ENCODE measurements around the gene CPLX1.

Gene CPLX1

GRCh38 chr4:825971-826330 lies at the start of gene CPLX1:
TSS of gene CPLX1 (minus strand) at chr4:826129. CDS start at chr4:824522, 1,607 bp downstream.
- DNase-seq (ENCODE audit: low read depth): no peak

GRCh38 chr4:874971-875817 lies 49.3 kb upstream of the CPLX1 start:
- no peak for DNase-seq (ENCODE audit: low read depth)

DNA sequence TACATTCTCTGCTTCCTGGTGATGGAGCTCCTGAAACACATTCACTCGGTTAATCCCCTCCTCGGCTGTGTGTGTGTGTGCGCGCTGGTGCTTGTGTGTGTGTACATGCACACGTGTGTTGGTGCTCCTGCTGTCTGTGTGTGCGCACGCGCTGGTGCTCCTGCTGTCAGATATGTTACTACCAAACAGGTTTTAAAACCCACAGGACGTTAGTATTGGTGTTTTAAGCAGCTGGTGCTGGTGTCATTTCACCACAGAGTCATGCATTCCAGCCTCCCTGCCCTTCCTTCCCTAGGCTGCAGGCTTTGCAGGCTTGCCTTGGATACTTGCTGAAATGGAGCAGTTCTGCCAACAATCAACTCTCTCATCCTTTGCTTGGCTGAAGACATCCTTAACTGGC lies 48.1 kb upstream of the CPLX1 start:
- no peak for DNase-seq (ENCODE audit: low read depth)

DNA sequence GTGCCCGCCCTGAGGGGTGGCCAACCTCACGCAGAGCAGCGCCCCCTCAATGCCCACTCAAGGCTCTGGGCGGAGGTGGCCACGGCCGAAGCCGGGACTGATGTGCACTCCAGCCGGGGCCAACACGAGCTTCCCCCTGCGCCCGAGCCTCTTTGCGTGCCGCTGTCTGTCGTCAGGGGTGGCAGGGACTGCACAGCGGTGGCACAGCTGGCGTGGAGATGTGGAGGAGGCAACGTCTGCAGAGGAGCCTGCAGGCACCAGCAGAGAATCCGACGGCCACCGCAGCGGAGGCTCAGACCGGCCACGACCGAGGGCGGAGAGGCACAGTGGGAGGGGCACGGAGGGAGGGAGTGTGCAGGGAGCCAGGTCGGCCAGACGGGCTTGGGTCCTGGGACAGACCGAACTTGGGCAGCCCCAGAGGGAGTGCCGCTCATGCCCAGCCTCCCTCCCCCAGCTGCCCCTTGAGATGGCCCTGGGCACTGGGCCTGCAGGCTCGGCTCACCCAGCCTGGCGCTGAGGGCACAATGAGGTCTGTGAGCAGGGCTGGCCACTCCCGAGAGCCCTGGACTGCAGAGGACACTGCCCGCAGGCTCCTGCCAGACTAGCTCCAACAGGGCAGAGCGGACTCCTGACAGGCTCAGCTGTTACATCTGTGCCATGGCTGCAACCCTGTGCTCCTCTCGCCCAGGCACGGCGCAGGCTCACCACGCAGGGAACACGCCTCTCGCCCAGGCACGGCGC lies 46.5 kb upstream of the CPLX1 start:
- no peak for DNase-seq (ENCODE audit: low read depth)

GRCh38 chr4:871484-871883 lies 45.6 kb upstream of the CPLX1 start:
- DNase-seq (ENCODE audit: low read depth): no peak

GRCh38 chr4:870951-871350 lies 45.0 kb upstream of the CPLX1 start:
- DNase-seq (ENCODE audit: low read depth): no peak

GRCh38 chr4:869776-870175 lies 43.8 kb upstream of the CPLX1 start:
- DNase-seq (ENCODE audit: low read depth): no peak

DNA sequence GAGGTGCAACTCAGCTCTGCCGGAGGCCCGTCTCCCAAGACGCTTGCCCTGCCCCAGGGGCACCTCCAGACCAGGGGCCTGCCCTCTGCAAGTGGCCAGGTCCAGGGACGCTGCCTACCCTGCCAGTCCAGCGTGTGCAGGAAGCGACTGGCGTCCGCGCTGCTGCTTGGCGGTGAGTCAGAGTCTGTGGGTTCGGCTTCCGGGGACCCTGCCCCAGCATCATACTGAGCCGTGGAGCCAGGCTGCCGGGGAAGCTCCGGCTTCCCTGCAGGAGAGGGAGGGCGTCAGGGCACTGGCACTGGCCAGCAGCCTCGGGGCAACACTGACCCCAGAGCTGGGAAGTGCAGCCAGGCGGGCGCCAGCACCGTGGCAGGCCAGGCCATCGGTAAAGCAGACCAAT lies 42.5 kb upstream of the CPLX1 start:
- DNase-seq (ENCODE audit: low read depth): no peak

GRCh38 chr4:867526-868250 lies 41.8 kb upstream of the CPLX1 start:
- DNase-seq (ENCODE audit: low read depth): no peak

DNA sequence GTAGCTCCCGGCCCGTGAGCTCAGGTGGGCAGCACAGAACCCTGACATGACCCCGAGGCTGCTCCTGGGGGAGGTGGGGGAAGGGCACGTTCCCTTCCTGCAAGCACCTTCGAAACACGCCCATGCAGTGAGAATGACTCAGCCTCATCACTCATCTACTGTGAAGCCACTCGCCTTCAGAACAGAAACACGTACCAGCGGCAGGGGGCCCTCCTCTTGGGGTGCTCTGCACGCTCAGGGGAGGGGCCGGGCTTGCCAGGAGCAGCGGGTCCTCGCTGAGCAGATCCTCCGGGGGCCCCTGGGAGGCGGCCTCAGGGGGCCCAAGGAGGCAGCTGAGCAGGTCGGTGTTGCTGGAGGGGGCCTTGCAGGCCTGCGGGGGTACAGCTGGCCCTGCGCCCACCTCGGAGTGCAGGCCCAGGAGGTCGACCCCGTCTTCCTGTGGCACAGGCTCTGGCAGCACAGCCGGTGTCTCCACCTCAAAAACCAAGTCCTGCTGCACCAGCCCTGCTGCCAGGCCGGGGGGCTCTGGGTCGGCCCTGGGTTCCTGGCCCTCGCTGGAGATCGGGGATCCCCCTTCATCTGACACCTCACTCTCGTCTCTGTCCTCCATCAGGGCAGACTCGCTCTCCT lies 40.9 kb upstream of the CPLX1 start:
- no peak for DNase-seq (ENCODE audit: low read depth)

DNA sequence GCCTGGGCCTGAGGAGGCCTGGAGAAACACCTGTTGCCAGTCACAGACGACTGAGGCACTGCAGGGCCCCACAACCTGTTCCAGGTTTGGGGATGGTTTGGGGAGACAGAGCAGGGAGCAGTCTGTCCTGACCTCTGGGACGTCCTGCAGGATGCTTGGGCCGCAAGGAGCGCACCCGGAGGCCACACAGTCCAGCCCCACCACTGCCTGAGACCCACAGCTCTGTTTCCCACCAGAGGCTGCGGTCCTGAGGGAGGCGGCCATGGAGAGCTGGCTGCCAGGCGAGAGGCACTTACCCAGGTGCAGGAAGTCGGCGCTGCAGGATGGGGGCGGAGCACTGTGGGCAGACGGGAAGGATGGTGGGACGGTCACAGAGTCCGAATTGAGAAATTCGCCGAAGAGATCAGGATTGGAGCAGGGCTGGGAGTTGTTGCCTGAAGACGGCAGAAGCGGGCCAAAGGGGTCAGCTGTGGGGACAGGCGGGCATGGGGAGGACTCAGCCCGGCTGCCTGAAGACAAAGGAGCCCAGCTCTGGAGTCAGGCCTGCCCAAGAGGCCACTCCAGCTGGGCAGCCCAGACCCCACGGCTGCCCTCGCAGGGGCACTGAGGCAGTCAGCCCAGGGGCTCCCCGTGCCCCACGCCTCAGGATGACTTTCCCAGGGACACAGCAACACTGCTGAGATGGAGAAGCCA lies 40.3 kb upstream of the CPLX1 start:
- DNase-seq (ENCODE audit: low read depth): no peak

DNA sequence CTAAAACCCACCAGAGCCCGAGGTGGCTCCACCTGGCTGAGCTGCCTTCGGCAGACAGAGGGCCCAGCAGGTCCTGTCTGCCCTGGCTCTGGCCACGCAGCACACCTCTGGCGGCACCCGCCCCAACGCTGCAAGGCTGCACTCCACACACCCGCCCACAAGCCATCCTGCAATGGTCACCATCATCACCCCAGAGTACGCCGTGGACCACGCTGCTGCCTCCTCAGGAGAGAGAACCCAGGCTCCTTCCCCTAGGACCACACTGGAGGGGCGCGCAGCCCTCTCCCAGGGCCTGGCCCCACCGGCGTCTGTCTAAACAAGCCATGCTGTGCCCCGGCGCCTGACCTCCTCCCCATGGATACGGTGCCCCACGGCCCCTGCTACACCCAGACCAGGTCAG lies 39.6 kb upstream of the CPLX1 start:
- DNase-seq (ENCODE audit: low read depth): no peak

DNA sequence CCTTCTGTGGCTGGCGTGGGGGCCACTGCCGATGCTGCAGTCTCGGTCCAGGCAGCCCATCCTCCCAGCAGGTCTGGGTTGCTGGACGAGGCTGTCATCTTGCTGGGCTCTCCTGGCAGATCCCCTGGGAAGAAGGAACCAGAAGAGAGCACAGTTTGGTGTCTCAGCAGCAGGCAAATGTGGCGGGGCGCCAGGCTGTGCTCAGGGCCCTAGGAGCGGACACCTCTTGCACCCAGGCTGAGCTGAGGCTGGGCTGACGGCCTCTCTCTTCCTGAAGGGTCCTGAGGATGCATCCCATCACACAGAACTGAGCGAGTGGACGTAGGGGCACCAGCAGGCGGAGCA lies 39.2 kb upstream of the CPLX1 start:
- no peak for DNase-seq (ENCODE audit: low read depth)

- no peak for DNase-seq (ENCODE audit: low read depth)
These were observed 38.7 kb upstream of the CPLX1 start for GRCh38 chr4:864456-865120.

- no peak for DNase-seq (ENCODE audit: low read depth)
These were observed 34.6 kb upstream of the CPLX1 start for GRCh38 chr4:860561-860960.

DNA sequence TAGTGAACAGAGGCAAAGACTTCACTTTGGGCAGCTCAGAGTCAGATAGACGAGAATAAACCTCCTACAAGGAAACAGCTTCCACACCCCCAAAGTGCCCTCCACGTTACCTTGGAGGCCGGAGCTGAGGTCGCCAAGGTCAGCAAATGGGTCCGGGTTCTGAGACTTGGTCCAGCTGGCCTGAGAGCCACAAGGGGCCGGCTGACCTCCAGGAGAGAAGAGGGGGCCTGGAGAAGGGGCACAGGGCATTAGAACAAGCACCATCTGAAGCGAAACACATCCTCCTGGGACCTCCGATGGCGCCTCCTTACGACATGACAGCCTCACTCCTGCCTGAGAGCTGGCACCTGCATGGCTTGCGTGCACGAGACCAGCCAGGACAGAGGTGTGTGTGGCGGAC lies 33.6 kb upstream of the CPLX1 start:
- DNase-seq (ENCODE audit: low read depth): no peak

DNA sequence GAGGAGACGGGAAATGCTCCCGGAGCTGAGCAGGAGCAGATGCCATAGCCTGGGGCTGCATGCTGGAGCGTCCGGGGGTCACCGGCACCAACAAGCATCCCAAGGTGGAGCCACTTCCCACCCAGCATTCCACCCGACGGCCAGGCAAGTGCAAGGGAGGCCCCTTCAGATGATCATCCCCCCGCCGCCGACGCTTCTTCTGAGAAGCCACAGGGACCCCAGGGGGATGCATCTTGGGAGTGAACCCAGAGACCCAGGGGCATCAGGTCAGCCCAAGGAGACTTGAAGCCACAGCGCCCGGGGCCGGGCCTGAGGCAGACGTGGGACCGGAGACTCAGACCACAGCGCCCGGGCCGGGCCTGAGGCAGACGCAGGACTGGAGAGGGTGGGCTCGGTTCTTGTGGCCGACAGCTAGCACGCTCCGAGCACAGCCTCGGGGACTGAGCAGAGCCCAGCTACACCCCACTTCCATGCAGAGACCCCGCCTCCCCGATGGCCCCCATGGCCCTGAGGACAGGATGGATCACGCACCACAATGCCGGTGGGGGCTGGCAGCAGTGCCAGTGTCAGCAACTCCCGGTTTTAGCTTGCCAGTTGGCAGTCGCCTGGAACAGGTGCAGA lies 33.0 kb upstream of the CPLX1 start:
- DNase-seq (ENCODE audit: low read depth): no peak

DNA sequence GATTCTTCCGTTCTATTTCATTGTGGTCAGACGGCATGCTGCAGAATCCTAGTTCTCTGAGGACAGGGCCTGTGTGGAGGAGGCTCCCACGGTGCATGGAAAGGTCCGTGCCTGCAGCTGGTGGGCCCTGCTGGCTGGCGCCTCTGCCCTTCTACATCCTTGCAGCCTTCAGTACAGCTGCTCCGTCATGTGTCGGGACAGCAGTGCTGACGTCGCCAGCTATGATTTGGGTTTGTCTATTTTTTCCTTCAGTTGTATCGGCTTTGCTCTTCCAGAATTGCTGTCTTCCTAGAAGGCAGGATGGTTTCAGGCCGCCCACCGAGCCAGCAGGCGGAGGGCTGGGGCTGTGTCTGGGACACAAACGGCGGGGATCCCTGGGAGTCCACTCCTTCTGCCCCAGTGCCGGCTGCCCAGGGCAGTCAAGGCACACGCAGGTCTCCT lies 32.1 kb upstream of the CPLX1 start:
- DNase-seq (ENCODE audit: low read depth): no peak

DNA sequence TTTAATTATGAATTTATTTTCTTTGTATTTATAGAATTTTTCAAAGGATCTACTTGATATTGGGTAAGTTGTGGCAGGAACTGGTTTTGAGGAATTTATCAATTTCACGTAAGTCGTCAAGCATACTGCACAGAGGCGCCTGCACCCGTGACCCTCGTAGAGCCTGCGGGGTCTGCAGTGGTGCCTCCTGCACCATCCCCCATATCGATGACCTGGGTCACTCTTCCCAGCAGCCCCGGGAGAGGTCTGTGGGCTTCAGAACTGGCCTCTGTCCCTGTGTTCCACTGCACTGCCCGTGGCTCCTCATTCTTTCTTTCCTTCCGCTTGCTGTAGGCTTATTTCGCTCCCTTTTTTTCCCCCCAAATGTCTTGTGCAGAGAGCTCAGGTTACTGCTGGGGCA lies 31.5 kb upstream of the CPLX1 start:
- DNase-seq (ENCODE audit: low read depth): no peak

DNA sequence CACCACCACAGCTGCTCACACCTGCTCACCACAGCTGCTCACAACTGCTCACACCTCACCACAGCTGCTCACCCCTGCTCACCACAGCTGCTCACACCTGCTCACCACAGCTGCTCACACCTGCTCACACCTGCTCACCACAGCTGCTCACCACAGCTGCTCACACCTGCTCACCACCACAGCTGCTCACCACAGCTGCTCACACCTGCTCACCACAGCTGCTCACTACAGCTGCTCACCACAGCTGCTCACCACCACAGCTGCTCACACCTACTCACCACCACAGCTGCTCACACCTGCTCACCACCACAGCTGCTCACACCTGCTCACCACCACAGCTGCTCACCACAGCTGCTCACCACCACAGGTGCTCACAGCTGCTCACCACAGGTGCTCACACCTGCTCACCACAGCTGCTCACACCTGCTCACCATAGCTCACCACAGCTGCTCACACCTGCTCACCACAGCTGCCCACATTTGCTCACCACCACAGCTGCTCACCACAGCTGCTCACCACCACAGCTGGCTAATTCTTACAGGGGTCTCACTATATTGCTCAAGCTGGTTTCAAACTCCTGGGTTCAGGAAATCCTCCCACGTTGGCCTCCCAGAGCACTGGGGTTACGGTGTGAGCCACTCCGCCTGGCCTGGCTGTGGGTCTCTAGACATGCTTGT lies 30.4 kb upstream of the CPLX1 start:
- no peak for DNase-seq (ENCODE audit: low read depth)

Measured in activated gamma-delta T cell treated with anti-CD3 and anti-CD28 coated beads, Interleukin-2, amount 50 U/mL, for 16 hours (primary cell).